Measurements from ENCODE around the gene ITPR1. TPM values are rescaled to one million over a fixed set of nuclear protein-coding genes. Genes with fewer than 3 reads are reported as not detected.

The ITPR1 gene
- polyA plus RNA-seq, 1 donor from 2014 or later, result 38.3 TPM

GRCh38 chr3:4826237-4827100 lies 333.3 kb downstream of the ITPR1 start:
- peaks cover 2% of the 10 kb centered on the region for H3K27me3 Mint-ChIP-seq
- H3K36me3 Mint-ChIP-seq, result peaks cover 15% of the 10 kb centered on the region
- peaks cover 42 to 62% (median 62%) of the 10 kb centered on the region in 3 donors for H3K4me1 Mint-ChIP-seq
- peak overlapping the region in 2 of 4 donors; percentile 39 to 87 for H3K4me3 Mint-ChIP-seq
- peak overlapping the region in 2 of 3 donors; percentile 19 to 88 for H3K27ac Mint-ChIP-seq
- H3K9me3 Mint-ChIP-seq, result no peaks in the 10 kb centered on the region

- Mint-ChIP-seq H3K4me1 (peaks cover 44 to 66% (median 66%) of the 10 kb centered on the region in 3 donors), H3K27ac (peak overlapping the region in 1 of 3 donors; percentile 30), H3K36me3 (peaks cover 11% of the 10 kb centered on the region), H3K9me3 (no peaks in the 10 kb centered on the region), H3K27me3 (peaks cover 2% of the 10 kb centered on the region), H3K4me3 (no peak overlapping the region)
These were observed 334.6 kb downstream of the ITPR1 start for GRCh38 chr3:4827767-4828166.

- H3K4me3 Mint-ChIP-seq, result no peak overlapping the region
These were observed 335.3 kb downstream of the ITPR1 start for GRCh38 chr3:4828279-4829030.

DNA sequence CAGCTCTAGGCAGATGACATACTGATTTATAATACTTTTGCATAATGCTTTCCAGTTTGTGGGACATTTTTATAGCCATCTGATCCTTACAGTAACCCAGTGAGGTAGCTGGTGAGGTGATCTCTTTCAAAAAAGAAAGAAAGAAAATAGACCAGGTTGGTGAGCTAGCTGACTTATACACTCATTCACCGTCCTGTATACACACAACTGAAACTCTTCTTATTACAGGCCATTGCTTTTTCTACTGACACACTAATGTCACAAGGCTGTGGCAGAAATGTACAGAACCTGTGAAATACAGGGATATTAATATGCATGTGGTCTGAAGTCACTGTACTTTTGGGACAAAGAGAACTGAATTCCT lies 335.9 kb downstream of the ITPR1 start:
- H3K4me1 Mint-ChIP-seq, result peaks cover 44 to 68% (median 58%) of the 10 kb centered on the region in 3 donors
- no peak overlapping the region for H3K4me3 Mint-ChIP-seq
- no peak overlapping the region for H3K27ac Mint-ChIP-seq
- H3K9me3 Mint-ChIP-seq, result no peaks in the 10 kb centered on the region
- peaks cover 8% of the 10 kb centered on the region for H3K36me3 Mint-ChIP-seq
- H3K27me3 Mint-ChIP-seq, result peaks cover 2% of the 10 kb centered on the region

More at GRCh38 chr3:4828279-4829030, 335.3 kb downstream of the ITPR1 start:
- no peaks in the 10 kb centered on the region for H3K9me3 Mint-ChIP-seq
- H3K27ac Mint-ChIP-seq, result peak overlapping the region in 1 of 3 donors; percentile 30
- H3K36me3 Mint-ChIP-seq, result peaks cover 8% of the 10 kb centered on the region
- peaks cover 2% of the 10 kb centered on the region for H3K27me3 Mint-ChIP-seq
- H3K4me1 Mint-ChIP-seq, result peaks cover 44 to 65% (median 63%) of the 10 kb centered on the region in 3 donors

- peaks cover 8% of the 10 kb centered on the region for H3K36me3 Mint-ChIP-seq
- peaks cover 41 to 65% (median 55%) of the 10 kb centered on the region in 3 donors for H3K4me1 Mint-ChIP-seq
- peak overlapping the region; percentile 12 to 88 (median 70) for H3K4me3 Mint-ChIP-seq
- H3K27me3 Mint-ChIP-seq, result peaks cover 2% of the 10 kb centered on the region
- peak overlapping the region; percentile 46 to 95 (median 71) for H3K27ac Mint-ChIP-seq
- H3K9me3 Mint-ChIP-seq, result no peaks in the 10 kb centered on the region
These were observed 337.4 kb downstream of the ITPR1 start for GRCh38 chr3:4830586-4830914.

DNA sequence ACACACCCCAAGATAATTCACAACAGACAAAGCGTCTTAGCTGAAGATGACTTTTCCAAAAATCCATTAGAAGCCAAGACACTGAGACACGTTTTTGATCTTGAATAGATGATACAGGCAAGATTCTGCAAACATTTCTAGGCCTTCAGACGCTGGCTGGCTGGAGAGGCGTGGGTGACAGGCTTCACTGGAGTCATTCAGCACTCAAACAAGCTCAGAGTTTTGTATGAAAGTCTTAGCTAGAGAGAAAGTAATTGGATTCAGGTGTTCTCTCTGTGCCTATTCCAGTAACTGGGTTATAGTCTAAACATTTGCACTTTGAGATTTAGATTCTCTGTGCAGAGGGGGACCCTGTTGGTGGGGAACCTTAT lies 338.4 kb downstream of the ITPR1 start:
- Mint-ChIP-seq H3K9me3 (no peaks in the 10 kb centered on the region), H3K4me3 (peak overlapping the region; percentile 12 to 88 (median 54)), H3K36me3 (peaks cover 8% of the 10 kb centered on the region), H3K4me1 (peaks cover 34 to 54% (median 48%) of the 10 kb centered on the region in 3 donors), H3K27ac (peak overlapping the region; percentile 46 to 95 (median 71)), H3K27me3 (no peaks in the 10 kb centered on the region)

DNA sequence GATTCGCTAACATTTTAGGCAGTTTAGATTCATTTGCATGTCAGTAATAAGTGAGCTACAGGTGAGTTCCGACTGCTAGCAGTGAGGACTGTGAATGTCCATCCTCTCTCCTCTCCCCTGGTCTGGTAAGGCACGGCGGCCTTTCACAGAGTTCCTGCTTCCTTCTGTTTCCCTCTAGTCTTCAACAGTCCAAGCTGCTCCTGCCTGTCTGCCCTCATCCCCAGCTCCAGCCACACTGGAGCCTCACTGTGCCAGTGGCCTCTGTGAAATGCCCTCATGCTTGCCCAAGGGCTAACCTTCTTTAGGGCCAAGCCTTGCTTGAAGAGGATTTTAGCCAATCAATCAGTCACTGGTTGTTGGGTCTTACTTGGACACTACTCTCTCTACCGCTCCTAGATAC lies 340.3 kb downstream of the ITPR1 start:
- no peaks in the 10 kb centered on the region for H3K27me3 Mint-ChIP-seq
- H3K4me3 Mint-ChIP-seq, result no peak overlapping the region
- H3K4me1 Mint-ChIP-seq, result peaks cover 29 to 42% (median 40%) of the 10 kb centered on the region in 3 donors
- H3K36me3 Mint-ChIP-seq, result peaks cover 8% of the 10 kb centered on the region
- H3K27ac Mint-ChIP-seq, result peak overlapping the region in 2 of 3 donors; percentile 12 to 44
- H3K9me3 Mint-ChIP-seq, result no peaks in the 10 kb centered on the region

DNA sequence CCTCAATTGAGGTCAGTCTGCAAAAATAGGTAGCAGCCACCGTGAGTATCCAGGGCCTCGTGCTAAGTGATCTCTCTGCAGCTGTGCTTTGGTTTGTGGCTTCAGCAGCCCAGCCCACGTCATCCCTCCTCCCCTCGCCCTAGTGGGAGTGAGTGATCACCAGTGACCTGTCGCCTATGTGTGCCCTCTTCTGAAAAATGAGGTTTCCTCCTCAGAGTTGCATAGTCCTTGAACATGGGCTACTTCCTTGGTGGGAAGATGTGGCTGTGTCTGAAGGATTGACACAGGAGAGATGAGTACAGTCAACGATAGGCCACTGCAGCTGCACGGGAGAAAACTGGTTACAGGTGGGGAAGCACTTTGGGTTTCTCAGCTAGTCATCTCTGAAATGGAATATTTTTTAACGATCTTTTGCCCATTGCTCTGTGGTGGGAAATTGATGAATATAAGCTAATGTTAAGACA lies 341.3 kb downstream of the ITPR1 start:
- H3K36me3 Mint-ChIP-seq, result peaks cover 8% of the 10 kb centered on the region
- peak overlapping the region in 2 of 3 donors; percentile 59 to 84 for H3K27ac Mint-ChIP-seq
- H3K4me3 Mint-ChIP-seq, result peak overlapping the region in 1 of 4 donors; percentile 86
- no peaks in the 10 kb centered on the region for H3K9me3 Mint-ChIP-seq
- no peaks in the 10 kb centered on the region for H3K27me3 Mint-ChIP-seq
- H3K4me1 Mint-ChIP-seq, result peaks cover 27 to 39% (median 33%) of the 10 kb centered on the region in 3 donors

DNA sequence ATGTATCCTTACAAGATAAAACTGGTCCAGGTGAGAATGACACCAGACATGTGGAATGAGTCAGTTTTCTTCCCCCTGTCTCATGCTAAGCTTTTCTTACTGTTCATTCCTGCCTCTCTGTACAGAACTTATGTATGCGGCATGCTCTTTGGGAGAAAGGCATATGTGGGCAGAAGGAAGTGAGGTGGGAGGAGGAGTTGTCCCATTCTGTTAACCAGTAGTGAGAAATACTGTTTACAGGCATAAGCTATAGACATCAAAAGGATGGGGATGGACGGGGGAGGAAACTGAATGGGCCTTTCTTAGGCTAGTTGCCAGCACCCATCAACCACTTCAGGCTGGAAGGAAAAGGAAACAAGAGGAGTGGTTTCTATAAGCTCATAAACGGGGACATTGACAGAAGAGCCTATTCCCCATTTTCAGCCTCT lies 342.5 kb downstream of the ITPR1 start:
- no peaks in the 10 kb centered on the region for H3K9me3 Mint-ChIP-seq
- H3K4me3 Mint-ChIP-seq, result no peak overlapping the region
- peak overlapping the region in 1 of 3 donors; percentile 53 for H3K27ac Mint-ChIP-seq
- H3K27me3 Mint-ChIP-seq, result no peaks in the 10 kb centered on the region
- peaks cover 8% of the 10 kb centered on the region for H3K36me3 Mint-ChIP-seq
- H3K4me1 Mint-ChIP-seq, result peaks cover 19 to 31% (median 29%) of the 10 kb centered on the region in 3 donors

GRCh38 chr3:4836516-4836915 lies 343.4 kb downstream of the ITPR1 start:
- no peaks in the 10 kb centered on the region for H3K27me3 Mint-ChIP-seq
- H3K27ac Mint-ChIP-seq, result no peak overlapping the region
- H3K4me1 Mint-ChIP-seq, result peaks cover 10 to 27% (median 20%) of the 10 kb centered on the region in 3 donors
- peak overlapping the region in 1 of 4 donors; percentile 27 for H3K4me3 Mint-ChIP-seq
- H3K36me3 Mint-ChIP-seq, result peaks cover 5% of the 10 kb centered on the region
- H3K9me3 Mint-ChIP-seq, result no peaks in the 10 kb centered on the region

DNA sequence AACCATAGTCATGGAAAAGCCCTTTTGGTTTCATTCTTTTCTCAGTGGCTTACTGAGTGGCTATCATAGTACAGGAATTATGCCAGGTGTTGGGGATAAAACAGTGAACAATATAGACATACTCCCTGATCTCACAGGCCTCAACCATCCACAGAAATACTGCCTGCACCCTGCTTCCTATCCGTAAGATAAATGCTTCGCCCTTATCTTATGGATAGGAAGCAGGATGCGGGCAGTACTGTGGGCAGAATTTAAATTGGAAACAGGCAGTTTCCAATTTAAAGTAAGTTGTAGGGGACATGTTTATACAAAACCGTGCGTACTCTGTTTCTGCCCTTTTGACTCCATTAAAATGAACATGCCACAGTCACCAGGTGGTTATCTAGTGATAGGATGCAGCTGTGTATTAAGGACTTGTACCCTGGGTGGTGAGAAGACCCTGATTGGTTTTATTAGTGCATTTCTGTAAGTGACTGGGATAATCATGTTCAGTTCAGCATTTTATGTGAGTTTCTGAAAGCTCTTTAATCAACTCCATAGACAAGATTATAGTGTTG lies 344.3 kb downstream of the ITPR1 start:
- peaks cover 8 to 24% (median 16%) of the 10 kb centered on the region in 3 donors for H3K4me1 Mint-ChIP-seq
- H3K4me3 Mint-ChIP-seq, result no peak overlapping the region
- H3K9me3 Mint-ChIP-seq, result no peaks in the 10 kb centered on the region
- H3K27me3 Mint-ChIP-seq, result no peaks in the 10 kb centered on the region
- peaks cover 3% of the 10 kb centered on the region for H3K36me3 Mint-ChIP-seq
- peak overlapping the region in 2 of 3 donors; percentile 23 to 26 for H3K27ac Mint-ChIP-seq

GRCh38 chr3:4838621-4839022 lies 345.5 kb downstream of the ITPR1 start:
- Mint-ChIP-seq H3K27ac (no peak overlapping the region), H3K36me3 (peaks cover 3% of the 10 kb centered on the region), H3K27me3 (no peaks in the 10 kb centered on the region), H3K4me3 (peak overlapping the region in 2 of 4 donors; percentile 15 to 35), H3K9me3 (no peaks in the 10 kb centered on the region), H3K4me1 (peaks cover 8 to 21% (median 16%) of the 10 kb centered on the region in 3 donors)

GRCh38 chr3:4839278-4839677 lies 346.1 kb downstream of the ITPR1 start:
- Mint-ChIP-seq H3K4me3 (no peak overlapping the region), H3K4me1 (peaks cover 8 to 17% (median 14%) of the 10 kb centered on the region in 3 donors), H3K27me3 (no peaks in the 10 kb centered on the region), H3K9me3 (no peaks in the 10 kb centered on the region), H3K27ac (no peak overlapping the region), H3K36me3 (peaks cover 3% of the 10 kb centered on the region)

- no peak overlapping the region for H3K27ac Mint-ChIP-seq
- no peaks in the 10 kb centered on the region for H3K9me3 Mint-ChIP-seq
- H3K27me3 Mint-ChIP-seq, result no peaks in the 10 kb centered on the region
- H3K36me3 Mint-ChIP-seq, result peaks cover 6% of the 10 kb centered on the region
- no peak overlapping the region for H3K4me3 Mint-ChIP-seq
- H3K4me1 Mint-ChIP-seq, result peaks cover 18 to 25% (median 22%) of the 10 kb centered on the region in 3 donors
These were observed 348.1 kb downstream of the ITPR1 start for GRCh38 chr3:4841225-4841624.
